A673 (cell line): ENCODE measurements around the gene OR2C3. TPM values are rescaled to one million over a fixed set of nuclear protein-coding genes. Genes with fewer than 3 reads are reported as not detected.

Experiments
- BruUV-seq: library from RNA; stranded (reverse); fragments of 400-500 nt; replicated peaks from 2 replicates; lab custom pipeline; 2021; lab: Mats Ljungman, UMichigan
- CTCF ChIA-PET: fragments of 300-600 bp; sonication (Branson Sonifier 250); formaldehyde crosslinking; loops from one replicate; lab custom pipeline; 2022; ENCODE audit warnings: antibody characterized with exemption; lab: Charles Lee
- POLR2A ChIA-PET: fragments of 300-600 bp; sonication (Branson Sonifier 250); formaldehyde crosslinking; loops from one replicate; lab custom pipeline; 2022; ENCODE audit warnings: antibody characterized with exemption; ENCODE audit not compliant: low non-redundant PET; lab: Charles Lee
- DNase-seq: peaks from one replicate; pipeline ENCODE4 v3.0.0-alpha.2; 2015; ENCODE audit warnings: low spot score
- H3K27ac ChIP-seq: fragments of 200-600 bp; sonication (generic); 2 replicates; pipeline ENCODE4 v1.5.1; 2016; ENCODE audit warnings: mixed run types, low read depth, mild to moderate bottlenecking, mixed read lengths, antibody characterized with exemption, low read length; ENCODE audit not compliant: poor library complexity, severe bottlenecking
- H3K27me3 ChIP-seq: fragments of 200-600 bp; sonication (generic); replicated peaks from 2 replicates; pipeline ENCODE4 v1.6.1; 2017; ENCODE audit warnings: mixed run types, low read depth, mild to moderate bottlenecking, mixed read lengths, antibody characterized with exemption, low read length; ENCODE audit not compliant: insufficient read depth, poor library complexity
- H3K36me3 ChIP-seq: fragments of 200-600 bp; sonication (generic); 2 replicates; pipeline ENCODE4 v1.6.1; 2016; ENCODE audit warnings: mixed run types, mild to moderate bottlenecking, mixed read lengths, antibody characterized with exemption, low read length; ENCODE audit not compliant: insufficient read depth, poor library complexity, severe bottlenecking
- H3K4me1 ChIP-seq: fragments of 200-600 bp; sonication (generic); 2 replicates; pipeline ENCODE4 v1.6.1; 2017; ENCODE audit warnings: mixed run types, mild to moderate bottlenecking, mixed read lengths, antibody characterized with exemption, low read length; ENCODE audit not compliant: insufficient read depth, poor library complexity, severe bottlenecking
- H3K4me3 ChIP-seq: fragments of 200-600 bp; sonication (generic); 2 replicates; pipeline ENCODE4 v1.5.1; 2016; ENCODE audit warnings: low read depth, mixed run types, mild to moderate bottlenecking, mixed read lengths, low read length; ENCODE audit not compliant: poor library complexity, severe bottlenecking
- H3K9me3 ChIP-seq: fragments of 200-600 bp; sonication (generic); 2 replicates; pipeline ENCODE4 v1.6.1; 2016; ENCODE audit warnings: mixed run types, low read depth, mild to moderate bottlenecking, mixed read lengths, antibody characterized with exemption, low read length; ENCODE audit not compliant: poor library complexity, severe bottlenecking
- CTCF ChIP-seq: fragments of 300-800, 200-600 bp; sonication (generic); conservative IDR thresholded peaks from 2 replicates; pipeline ENCODE4 v1.5.1; 2017; ENCODE audit warnings: low read depth, mild to moderate bottlenecking, antibody characterized with exemption, low read length, moderate library complexity, mixed read lengths
- EZH2 ChIP-seq: fragments of 200-600 bp; sonication (generic); IDR thresholded peaks from 2 replicates; pipeline ENCODE4 v1.6.1; 2017; ENCODE audit warnings: borderline replicate concordance, low read depth, mild to moderate bottlenecking, mixed read lengths, antibody characterized with exemption, low read length; ENCODE audit not compliant: poor library complexity, severe bottlenecking
- intact Hi-C: fragments of 100-400 bp; cut with micrococcal nuclease; formaldehyde crosslinking; loops from one replicate; pipeline ENCODE4 v1.10.0; 2022; ENCODE audit not compliant: unreplicated experiment
- total RNA-seq: library from RNA; stranded (reverse); gene quantifications from 2 replicates; pipeline ENCODE4 v1.2.3, GENCODE V29; 2021

The OR2C3 gene
- total RNA-seq, 1 experiment from 2014 or later: not detected

- BruUV-seq: no TSS peak
- Histone ChIP-seq H3K4me1 (no peaks in the 10 kb centered on the region), H3K9me3 (no peaks in the 10 kb centered on the region), H3K36me3 (no peaks in the 10 kb centered on the region), H3K27ac (no peak overlapping the region), H3K4me3 (no peak overlapping the region), H3K27me3 (peaks cover 34% of the 10 kb centered on the region)
- ChIA-PET POLR2A (no interaction called here), CTCF (no interaction called here)
- DNase-seq: no peak
- TF ChIP-seq CTCF: no peak
- no peak for TF ChIP-seq EZH2
- intact Hi-C loops: no loop called here
Measured at GRCh38 chr1:247561711-247562110, 25.5 kb upstream of the OR2C3 start.

GRCh38 chr1:247557926-247558674 lies 21.9 kb upstream of the OR2C3 start:
- H3K4me1 ChIP-seq: no peaks in the 10 kb centered on the region
- no peaks in the 10 kb centered on the region for H3K36me3 ChIP-seq
- BruUV-seq: no TSS peak
- CTCF ChIA-PET: no interaction called here
- H3K27ac ChIP-seq: no peak overlapping the region
- POLR2A ChIA-PET: no interaction called here
- intact Hi-C loops: no loop called here
- no peak for DNase-seq
- H3K9me3 ChIP-seq: no peaks in the 10 kb centered on the region
- no peak overlapping the region for H3K4me3 ChIP-seq
- peaks cover 44% of the 10 kb centered on the region for H3K27me3 ChIP-seq
- no peak for TF ChIP-seq CTCF
- no peak for TF ChIP-seq EZH2

GRCh38 chr1:247552231-247552630 lies 16.0 kb upstream of the OR2C3 start:
- intact Hi-C loops: no loop called here
- no peaks in the 10 kb centered on the region for H3K4me1 ChIP-seq

More at GRCh38 chr1:247552231-247552630, 16.0 kb upstream of the OR2C3 start:
- H3K4me3 ChIP-seq: no peak overlapping the region
- peaks cover 17% of the 10 kb centered on the region for H3K27me3 ChIP-seq
- H3K9me3 ChIP-seq: no peaks in the 10 kb centered on the region
- no peak overlapping the region for H3K27ac ChIP-seq
- BruUV-seq: no TSS peak
- DNase-seq: no peak
- ChIA-PET CTCF (no interaction called here), POLR2A (no interaction called here)
- no peaks in the 10 kb centered on the region for H3K36me3 ChIP-seq
- TF ChIP-seq CTCF (no peak), EZH2 (no peak)
